HEK293T (cell line): ENCODE results near the gene TBL1XR1.

Experiments
- CTCF ChIA-PET: fragments of 350-600 bp; formaldehyde crosslinking; extraction: SDS; loops from one replicate; lab custom pipeline; 2021; ENCODE audit warnings: antibody characterized with exemption, inconsistent platforms; lab: Yijun Ruan, JAX
- POLR2A ChIA-PET: fragments of 350-600 bp; formaldehyde crosslinking; extraction: SDS; loops from one replicate; lab custom pipeline; 2020; ENCODE audit warnings: antibody characterized with exemption, inconsistent platforms; lab: Yijun Ruan, JAX
- DNase-seq: peaks from one replicate; pipeline ENCODE4 v3.0.0; 2012; ENCODE audit warnings: mixed read lengths; ENCODE audit errors: extremely low spot score
- ARNT ChIP-seq: fragments of 450-650 bp; IDR thresholded peaks from 2 replicates; pipeline ENCODE4 v1.6.1; 2017; ENCODE audit warnings: mild to moderate bottlenecking
- BHLHE40 ChIP-seq: fragments of 450-650 bp; IDR thresholded peaks from 2 replicates; pipeline ENCODE4 v1.6.1; 2016; ENCODE audit warnings: mild to moderate bottlenecking, moderate library complexity, borderline replicate concordance
- CTBP1 ChIP-seq: fragments of 450-650 bp; IDR thresholded peaks from 2 replicates; pipeline ENCODE4 v1.6.1; 2016; ENCODE audit warnings: borderline replicate concordance
- ELF4 ChIP-seq: fragments of 450-650 bp; IDR thresholded peaks from 2 replicates; pipeline ENCODE4 v1.6.1; 2017; ENCODE audit warnings: antibody characterized with exemption
- FOXA1 ChIP-seq: fragments of 450-650 bp; IDR thresholded peaks from 2 replicates; pipeline ENCODE4 v1.6.1; 2016; ENCODE audit warnings: mild to moderate bottlenecking
- FOXK2 ChIP-seq: fragments of 450-650 bp; IDR thresholded peaks from 2 replicates; pipeline ENCODE4 v1.6.1; 2016; ENCODE audit warnings: mild to moderate bottlenecking
- FOXM1 ChIP-seq: fragments of 450-650 bp; IDR thresholded peaks from 2 replicates; pipeline ENCODE4 v1.6.1; 2017; ENCODE audit warnings: mild to moderate bottlenecking, borderline replicate concordance
- HDGF ChIP-seq: fragments of 450-650 bp; IDR thresholded peaks from 2 replicates; pipeline ENCODE4 v1.6.1; 2017; ENCODE audit warnings: antibody characterized with exemption, borderline replicate concordance
- L3MBTL2 ChIP-seq: fragments of 450-650 bp; conservative IDR thresholded peaks from 2 replicates; pipeline ENCODE4 v1.6.1; 2016; ENCODE audit warnings: mild to moderate bottlenecking
- LEF1 ChIP-seq: fragments of 450-650 bp; IDR thresholded peaks from 2 replicates; pipeline ENCODE4 v1.6.1; 2017; ENCODE audit warnings: mild to moderate bottlenecking, borderline replicate concordance
- NFRKB ChIP-seq: fragments of 450-650 bp; IDR thresholded peaks from 2 replicates; pipeline ENCODE4 v1.6.1; 2016; ENCODE audit warnings: mild to moderate bottlenecking, moderate library complexity
- PKNOX1 ChIP-seq: fragments of 450-650 bp; IDR thresholded peaks from 2 replicates; pipeline ENCODE4 v1.6.1; 2016
- SP1 ChIP-seq: fragments of 450-650 bp; IDR thresholded peaks from 2 replicates; pipeline ENCODE4 v1.6.1; 2017
- SUZ12 ChIP-seq: fragments of 450-650 bp; IDR thresholded peaks from 2 replicates; pipeline ENCODE4 v1.6.1; 2016; ENCODE audit warnings: mild to moderate bottlenecking
- TARDBP ChIP-seq: fragments of 450-650 bp; IDR thresholded peaks from 2 replicates; pipeline ENCODE4 v1.6.1; 2016
- ZNF384 ChIP-seq: fragments of 450-650 bp; IDR thresholded peaks from 2 replicates; pipeline ENCODE4 v1.6.1; 2016

Gene TBL1XR1

GRCh38 chr3:177107461-177108239, 89.6 kb downstream of the TBL1XR1 start:
- POLR2A ChIA-PET, result no interaction called here
- TF ChIP-seq ZNF384, result 0 out of 2 replicates have a peak, but pooled peaks have one; percentile 30
- TF ChIP-seq CTBP1, result no peak
- CTCF ChIA-PET, result no interaction called here
- no peak for DNase-seq

GRCh38 chr3:177106594-177106993, 90.7 kb downstream of the TBL1XR1 start:
- ChIA-PET CTCF (no interaction called here), POLR2A (interaction anchor here (1.1 kb wide), 1 partner anchor 138 kb away, joined by 3 read pairs; no protein-coding TSS in a partner anchor)
- no peak for DNase-seq
- TF ChIP-seq BHLHE40 (no peak), SUZ12 (no peak), CTBP1 (no peak), FOXK2 (no peak), LEF1 (no peak), NFRKB (no peak), HDGF (no peak)

- POLR2A ChIA-PET, result interaction anchor here (1.1 kb wide), 1 partner anchor 139 kb away, joined by 3 read pairs; no protein-coding TSS in a partner anchor
- no peak for TF ChIP-seq FOXA1
- no peak for TF ChIP-seq SP1
- no peak for TF ChIP-seq L3MBTL2
- TF ChIP-seq HDGF, result no peak
- no peak for TF ChIP-seq SUZ12
- TF ChIP-seq ELF4, result no peak
- TF ChIP-seq FOXK2, result no peak
- no peak for TF ChIP-seq ARNT
- no peak for TF ChIP-seq PKNOX1
- no peak for TF ChIP-seq NFRKB
- no peak for TF ChIP-seq FOXM1
- no peak for TF ChIP-seq TARDBP
- TF ChIP-seq BHLHE40, result no peak
- no peak for TF ChIP-seq CTBP1
- no peak for TF ChIP-seq ZNF384
- TF ChIP-seq LEF1, result no peak
- CTCF ChIA-PET, result interaction anchor here (0.7 kb wide), 1 partner anchor 15 kb away, joined by 3 read pairs; no protein-coding TSS in a partner anchor
- no peak for DNase-seq
These were observed 91.1 kb downstream of the TBL1XR1 start for GRCh38 chr3:177106184-177106583.

GRCh38 chr3:177105623-177106022, 91.7 kb downstream of the TBL1XR1 start:
- ChIA-PET POLR2A (no interaction called here), CTCF (interaction anchor here (0.7 kb wide), 1 partner anchor 16 kb away, joined by 3 read pairs; no protein-coding TSS in a partner anchor)
- TF ChIP-seq ZNF384 (no peak), FOXA1 (no peak), TARDBP (no peak), ELF4 (no peak), L3MBTL2 (no peak), ARNT (no peak), BHLHE40 (no peak), FOXK2 (no peak), SP1 (no peak), PKNOX1 (no peak), SUZ12 (no peak), HDGF (no peak), CTBP1 (no peak)
- DNase-seq, result no peak

GRCh38 chr3:177104299-177104992, 92.8 kb downstream of the TBL1XR1 start:
- ChIA-PET CTCF (no interaction called here), POLR2A (no interaction called here)
- TF ChIP-seq PKNOX1 (no peak), NFRKB (no peak), HDGF (no peak), SUZ12 (no peak), ARNT (no peak), CTBP1 (no peak), BHLHE40 (no peak), ELF4 (no peak), FOXK2 (no peak)
- no peak for DNase-seq

GRCh38 chr3:177102553-177102952, 94.7 kb downstream of the TBL1XR1 start:
- TF ChIP-seq CTBP1 (no peak), FOXM1 (no peak), FOXK2 (no peak), L3MBTL2 (no peak), ELF4 (no peak), LEF1 (no peak), ZNF384 (no peak)
- CTCF ChIA-PET, result no interaction called here
- POLR2A ChIA-PET, result no interaction called here
- DNase-seq, result no peak
